Prostate gland (tissue), 2 donors: ENCODE results near the gene PALD1. TPM values are rescaled to one million over a fixed set of nuclear protein-coding genes. Genes with fewer than 3 reads are reported as not detected.

ENCODE experiments used
- DNase-seq: peaks from one replicate; pipeline ENCODE4 v3.0.0-alpha.2; 2019; ENCODE audit warnings: low spot score
- H3K27ac ChIP-seq, 2 donors: fragments of 200-600 bp; sonication (generic); 2 replicates each; pipeline ENCODE4 v1.5.1; 2017 to 2019
- H3K27me3 ChIP-seq: fragments of 200-600 bp; sonication (generic); replicated peaks from 2 replicates; pipeline ENCODE4 v1.5.1; 2019; ENCODE audit not compliant: insufficient read depth
- H3K36me3 ChIP-seq, 2 donors: fragments of 200-600 bp; sonication (generic); 1 replicate in 1 of 2; 2 replicates in 1 of 2; pipeline versions ENCODE4 v1.5.1 to v1.8.1; 2017 to 2019
- H3K4me1 ChIP-seq: fragments of 200-600 bp; sonication (generic); replicated peaks from 2 replicates; pipeline ENCODE4 v1.5.1; 2019
- H3K4me3 ChIP-seq, 2 donors: fragments of 200-600 bp; sonication (generic); 2 replicates each; pipeline ENCODE4 v1.5.1; 2017 to 2019
- H3K9me3 ChIP-seq: fragments of 200-600 bp; sonication (generic); 2 replicates; pipeline ENCODE4 v1.5.1; 2017
- POLR2A ChIP-seq: fragments of 450-650 bp; IDR thresholded peaks from one replicate; pipeline ENCODE4 v1.6.1; 2016; ENCODE audit warnings: antibody characterized with exemption, mild to moderate bottlenecking
- POLR2AphosphoS5 ChIP-seq: sonication (generic); formaldehyde crosslinking; IDR thresholded peaks from one replicate; pipeline ENCODE4 v1.6.1; 2017; ENCODE audit warnings: antibody characterized with exemption
- WGBS: methylation state at CpG from one replicate; pipeline ENCODE4 v1.1.5; 2018; 5-methylcytosine and 5-hydroxymethylcytosine counted together
- intact Hi-C: fragments of 100-400 bp; cut with DNase I; formaldehyde crosslinking; loops from one replicate; pipeline ENCODE4 v1.14.2; 2022
- total RNA-seq, 2 donors: library from RNA; depleted of rRNA; stranded (reverse); fragments of >200 nt; gene quantifications; one replicate each; pipeline ENCODE4 v1.1.0, GENCODE V29; 2016
- TF ChIP-seq, protein P1 (sequence below), 4 experiments: fragments of 200-600 bp in 2 of 4; fragments of 450-650 bp in 2 of 4; sonication (generic) in 2 of 4; IDR thresholded peaks; 1 replicate in 3 of 4; 2 replicates in 1 of 4; pipeline ENCODE4 v1.5.1; 2016 to 2019; ENCODE audit warnings: antibody characterized with exemption in 4 of 4, mild to moderate bottlenecking in 2 of 4, moderate library complexity in 2 of 4

Gene PALD1
- total RNA-seq, 2 donors from 2014 or later = 6.6 to 12.4 TPM

DNA sequence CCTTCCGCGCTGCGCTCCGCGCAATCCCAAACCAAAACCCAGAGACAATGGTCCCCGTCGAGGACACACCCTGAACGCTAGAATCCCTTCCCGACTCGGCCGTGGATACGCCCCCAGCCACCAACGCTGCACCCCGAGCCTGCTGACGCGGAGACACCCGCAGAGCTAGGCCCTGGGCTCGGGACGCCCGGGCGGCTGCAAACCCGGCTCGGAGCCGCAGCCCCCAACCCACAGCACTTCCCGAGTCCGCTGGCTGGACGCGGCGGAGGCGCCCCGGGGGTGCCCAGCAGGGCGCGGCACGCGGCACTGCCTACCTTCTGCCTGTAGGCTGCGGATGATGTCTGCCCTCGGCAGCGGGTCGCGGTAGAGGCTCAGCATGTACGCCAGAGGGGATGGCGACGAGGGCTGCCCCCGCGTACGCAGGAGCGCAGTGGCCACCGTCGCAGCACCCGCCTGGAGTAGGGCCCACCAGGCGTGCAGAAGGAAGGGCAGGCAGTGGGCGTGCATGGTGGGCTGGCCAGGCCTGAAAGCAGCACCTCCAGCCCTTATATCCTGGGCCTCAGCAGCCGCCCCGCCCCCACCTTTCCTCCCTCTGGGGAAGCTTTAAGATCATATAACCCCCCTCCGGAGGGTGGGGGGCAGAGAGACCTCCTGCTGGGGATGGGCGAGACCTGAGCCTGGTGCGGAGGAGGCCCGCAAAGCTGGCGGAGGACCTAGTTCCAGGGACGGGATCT is 37.2 kb upstream of the PALD1 start, which contains the start of gene NODAL:
TSS of gene NODAL (minus strand) at position 521 of the 734 bp plus-strand sequence. CDS start at position 507, 14 bp downstream.
- no peak for DNase-seq
- Histone ChIP-seq H3K27me3 (peaks cover 12% of the 10 kb centered on the region), H3K27ac (no peak within 1 kb of the TSS), H3K4me3 (peak within 1 kb of the TSS in 1 of 2 donors; percentile 1), H3K4me1 (no peaks in the 10 kb centered on the region), H3K36me3 (no peaks in the 10 kb centered on the region), H3K9me3 (no peaks in the 10 kb centered on the region)
- intact Hi-C loops = no loop called here
- 21% methylated on average over 56 of the region's 60 CpGs for WGBS
- TF ChIP-seq POLR2A = no peak
- no peak for TF ChIP-seq POLR2AphosphoS5
- TF ChIP-seq, protein P1, sequence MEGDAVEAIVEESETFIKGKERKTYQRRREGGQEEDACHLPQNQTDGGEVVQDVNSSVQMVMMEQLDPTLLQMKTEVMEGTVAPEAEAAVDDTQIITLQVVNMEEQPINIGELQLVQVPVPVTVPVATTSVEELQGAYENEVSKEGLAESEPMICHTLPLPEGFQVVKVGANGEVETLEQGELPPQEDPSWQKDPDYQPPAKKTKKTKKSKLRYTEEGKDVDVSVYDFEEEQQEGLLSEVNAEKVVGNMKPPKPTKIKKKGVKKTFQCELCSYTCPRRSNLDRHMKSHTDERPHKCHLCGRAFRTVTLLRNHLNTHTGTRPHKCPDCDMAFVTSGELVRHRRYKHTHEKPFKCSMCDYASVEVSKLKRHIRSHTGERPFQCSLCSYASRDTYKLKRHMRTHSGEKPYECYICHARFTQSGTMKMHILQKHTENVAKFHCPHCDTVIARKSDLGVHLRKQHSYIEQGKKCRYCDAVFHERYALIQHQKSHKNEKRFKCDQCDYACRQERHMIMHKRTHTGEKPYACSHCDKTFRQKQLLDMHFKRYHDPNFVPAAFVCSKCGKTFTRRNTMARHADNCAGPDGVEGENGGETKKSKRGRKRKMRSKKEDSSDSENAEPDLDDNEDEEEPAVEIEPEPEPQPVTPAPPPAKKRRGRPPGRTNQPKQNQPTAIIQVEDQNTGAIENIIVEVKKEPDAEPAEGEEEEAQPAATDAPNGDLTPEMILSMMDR (IDR thresholded peaks at IDR 0.05) = no peak

DNA sequence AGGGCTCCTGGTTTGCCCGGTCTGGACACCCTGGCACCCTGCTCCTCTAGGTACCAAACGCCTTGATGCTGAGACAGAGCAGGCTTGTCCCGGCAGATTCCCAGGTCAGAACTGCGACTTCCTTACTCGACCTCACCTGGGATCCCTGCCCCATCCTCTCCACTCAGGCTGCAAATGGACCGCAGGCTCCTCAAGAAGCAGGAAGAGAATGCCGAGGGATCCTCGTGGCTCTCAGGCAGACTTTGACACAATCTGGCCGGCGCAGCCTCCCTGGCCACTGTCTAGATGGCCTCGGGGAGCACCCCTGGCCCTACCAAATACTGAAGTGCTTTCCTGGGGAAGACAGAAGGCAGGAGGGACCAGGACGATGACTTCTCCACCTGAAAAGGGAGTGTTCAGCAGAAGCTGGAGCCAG is 36.7 kb upstream of the PALD1 start:
- Histone ChIP-seq H3K36me3 (no peaks in the 10 kb centered on the region), H3K9me3 (no peaks in the 10 kb centered on the region), H3K4me1 (no peaks in the 10 kb centered on the region), H3K27ac (no peak overlapping the region), H3K4me3 (no peak overlapping the region), H3K27me3 (peaks cover 12% of the 10 kb centered on the region)
- TF ChIP-seq POLR2AphosphoS5 = no peak
- TF ChIP-seq, protein P1 (IDR thresholded peaks at IDR 0.05) = no peak
- no peak for TF ChIP-seq POLR2A
- intact Hi-C loops = no loop called here
- 49% methylated on average over 12 of the region's 12 CpGs for WGBS
- no peak for DNase-seq

DNA sequence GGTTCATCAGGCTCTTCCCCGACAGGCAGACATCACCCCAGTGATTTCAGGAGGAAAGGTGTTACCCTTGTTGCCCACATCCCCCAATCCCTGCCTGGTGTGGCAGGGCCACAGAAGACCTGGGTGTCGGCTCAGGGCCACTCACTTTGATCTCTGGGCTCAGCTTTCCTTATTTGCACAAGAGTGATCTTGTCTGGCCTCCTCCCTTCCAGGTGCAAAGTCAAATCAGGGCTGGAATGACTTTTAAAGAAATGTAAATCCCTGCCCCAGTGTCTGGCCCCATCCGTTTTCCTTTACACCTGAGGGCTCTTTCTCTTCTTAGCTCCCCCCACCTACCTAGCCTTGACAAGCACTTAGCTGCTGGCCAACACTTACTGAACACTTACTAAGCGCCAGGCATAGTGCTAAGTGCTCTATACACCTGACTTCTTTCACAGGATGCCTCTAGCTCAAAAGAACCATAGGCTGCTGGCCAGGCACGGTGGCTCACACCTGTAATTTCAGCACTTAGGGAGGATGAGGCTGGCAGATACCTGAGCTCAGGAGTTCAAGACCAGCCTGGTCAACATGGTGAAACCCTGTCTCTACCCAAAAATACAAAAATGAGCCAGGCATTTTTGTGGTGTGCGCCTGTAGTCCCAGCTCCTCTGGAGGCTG is 36.1 kb upstream of the PALD1 start:
- Histone ChIP-seq H3K36me3 (no peaks in the 10 kb centered on the region), H3K27ac (no peak overlapping the region), H3K4me3 (no peak overlapping the region), H3K9me3 (no peaks in the 10 kb centered on the region), H3K27me3 (peaks cover 12% of the 10 kb centered on the region), H3K4me1 (no peaks in the 10 kb centered on the region)
- no peak for DNase-seq
- TF ChIP-seq POLR2AphosphoS5 = no peak
- no peak for TF ChIP-seq POLR2A
- TF ChIP-seq, protein P1 (IDR thresholded peaks at IDR 0.05) = no peak
- WGBS = 74% methylated on average over 6 of the region's 6 CpGs
- intact Hi-C loops = no loop called here

DNA sequence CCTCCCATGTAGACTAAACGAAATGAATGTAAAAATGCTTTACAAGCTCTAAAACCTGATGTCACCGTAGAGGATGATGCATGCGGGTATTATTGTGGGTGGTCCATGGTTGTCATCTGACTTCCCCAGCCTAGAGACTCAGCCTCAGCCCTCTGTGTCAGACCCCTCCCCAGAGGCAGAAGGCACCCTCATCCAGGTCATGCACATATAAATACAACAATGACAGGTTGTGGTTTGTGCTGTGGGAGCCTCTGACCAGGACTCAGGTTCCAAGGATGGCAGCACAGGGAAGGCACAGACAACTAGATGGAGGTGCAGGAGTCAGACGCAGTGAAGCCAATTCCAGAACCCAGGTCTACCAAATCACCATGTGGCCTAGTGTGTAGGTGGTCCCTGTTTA is 33.8 kb upstream of the PALD1 start:
- Histone ChIP-seq H3K27me3 (peaks cover 10% of the 10 kb centered on the region), H3K9me3 (no peaks in the 10 kb centered on the region), H3K36me3 (no peaks in the 10 kb centered on the region), H3K4me1 (no peaks in the 10 kb centered on the region), H3K4me3 (no peak overlapping the region), H3K27ac (no peak overlapping the region)
- no peak for DNase-seq
- TF ChIP-seq POLR2A (no peak), POLR2AphosphoS5 (no peak)
- TF ChIP-seq, protein P1 (IDR thresholded peaks at IDR 0.05) = no peak
- intact Hi-C loops = no loop called here
- WGBS = 82% methylated on average over 4 of the region's 4 CpGs
